DMS153 treated with DMSO at 0.1 percent for 48 hours (cell line): ENCODE results near the gene CSN1S1.

ENCODE experiments used
- DNase-seq: peaks from one replicate; lab custom pipeline; 2025; ENCODE audit not compliant: unreplicated experiment; lab: John Stamatoyannopoulos, UW

CSN1S1 gene

DNA sequence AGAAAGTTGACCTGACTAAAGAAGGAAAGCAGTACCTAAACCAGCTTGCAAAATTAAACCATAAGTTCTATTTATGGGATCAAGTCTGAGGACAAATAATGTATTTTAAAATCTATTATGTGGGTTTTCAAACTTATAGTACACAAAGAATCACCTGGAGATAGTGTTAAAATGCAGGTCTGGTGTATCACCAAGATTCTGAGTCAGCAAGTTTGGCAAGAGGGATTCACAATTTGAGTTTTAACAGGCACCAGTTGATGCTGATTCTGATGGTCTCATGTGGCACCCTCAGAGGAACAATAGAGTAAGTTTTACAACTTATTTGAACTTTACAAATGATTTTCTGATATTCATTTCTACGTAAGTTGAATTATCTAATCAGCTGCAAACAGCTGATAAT is 55.8 kb downstream of the CSN1S1 start:
- no peak for DNase-seq

- DNase-seq, result no peak
These were observed 60.1 kb downstream of the CSN1S1 start for GRCh38 chr4:69991016-69991415.

- no peak for DNase-seq
These were observed 63.9 kb downstream of the CSN1S1 start for GRCh38 chr4:69994782-69995181.

DNA sequence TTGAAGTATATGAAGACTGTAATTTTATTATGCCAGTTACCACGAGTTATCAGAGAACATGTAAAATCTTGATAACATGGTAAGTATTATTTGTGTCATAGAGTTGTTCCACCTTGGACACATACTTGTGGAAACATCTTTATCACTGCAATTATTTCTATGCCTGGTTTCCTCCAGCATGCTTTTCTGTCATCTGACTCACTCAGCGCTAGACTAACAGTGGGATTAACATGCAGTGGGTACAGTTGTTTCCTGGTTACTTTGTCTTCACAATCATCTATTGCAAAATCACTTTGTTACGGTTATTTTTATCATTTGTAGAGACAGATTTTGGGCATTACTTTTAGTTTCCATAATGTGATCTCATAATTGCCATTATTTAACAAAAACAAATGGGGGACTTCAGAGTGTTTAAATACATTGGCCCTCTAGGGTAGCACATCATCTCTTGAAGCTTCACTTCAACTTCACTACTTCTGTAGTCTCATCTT is 64.7 kb downstream of the CSN1S1 start, which contains the start of gene STATH:
Gene STATH (plus strand): TSS at position 441 of the 491 bp plus-strand sequence. CDS start 2,472 bp downstream, outside the sequence.
- no peak for DNase-seq
